Measurements from ENCODE around the gene TMEM259. TPM values are rescaled to one million over a fixed set of nuclear protein-coding genes. Genes with fewer than 3 reads are reported as not detected.

The TMEM259 gene
- total RNA-seq, 3 donors from 2014 or later, result 112 to 156 (median 153) TPM

GRCh38 chr19:1016647-1017114, 4.2 kb downstream of the TMEM259 start:
- peak overlapping the region in 1 of 3 donors; percentile 58 for H3K4me3 ChIP-seq
- H3K4me1 ChIP-seq, result peaks cover 16 to 46% of the 10 kb centered on the region in 2 donors
- no peak for DNase-seq (ENCODE audit: low spot score in 2 of 2)
- H3K36me3 ChIP-seq, result peaks cover 7% of the 10 kb centered on the region
- no peaks in the 10 kb centered on the region for H3K27me3 ChIP-seq
- no peaks in the 10 kb centered on the region for H3K9me3 ChIP-seq
- H3K27ac ChIP-seq, result peak overlapping the region in 1 of 2 donors; percentile 77
- TF ChIP-seq CTCF (IDR thresholded peaks at IDR 0.05) (no peak), POLR2AphosphoS5 (IDR thresholded peaks at IDR 0.05) (peak in 1 of 3 donors; percentile 40)
- intact Hi-C loops (cut with DNase I; ENCODE audit: low total_unique reads), result loop anchor here (10.0 kb wide), 1 partner anchor 208 kb away; no protein-coding TSS in a partner anchor

DNA sequence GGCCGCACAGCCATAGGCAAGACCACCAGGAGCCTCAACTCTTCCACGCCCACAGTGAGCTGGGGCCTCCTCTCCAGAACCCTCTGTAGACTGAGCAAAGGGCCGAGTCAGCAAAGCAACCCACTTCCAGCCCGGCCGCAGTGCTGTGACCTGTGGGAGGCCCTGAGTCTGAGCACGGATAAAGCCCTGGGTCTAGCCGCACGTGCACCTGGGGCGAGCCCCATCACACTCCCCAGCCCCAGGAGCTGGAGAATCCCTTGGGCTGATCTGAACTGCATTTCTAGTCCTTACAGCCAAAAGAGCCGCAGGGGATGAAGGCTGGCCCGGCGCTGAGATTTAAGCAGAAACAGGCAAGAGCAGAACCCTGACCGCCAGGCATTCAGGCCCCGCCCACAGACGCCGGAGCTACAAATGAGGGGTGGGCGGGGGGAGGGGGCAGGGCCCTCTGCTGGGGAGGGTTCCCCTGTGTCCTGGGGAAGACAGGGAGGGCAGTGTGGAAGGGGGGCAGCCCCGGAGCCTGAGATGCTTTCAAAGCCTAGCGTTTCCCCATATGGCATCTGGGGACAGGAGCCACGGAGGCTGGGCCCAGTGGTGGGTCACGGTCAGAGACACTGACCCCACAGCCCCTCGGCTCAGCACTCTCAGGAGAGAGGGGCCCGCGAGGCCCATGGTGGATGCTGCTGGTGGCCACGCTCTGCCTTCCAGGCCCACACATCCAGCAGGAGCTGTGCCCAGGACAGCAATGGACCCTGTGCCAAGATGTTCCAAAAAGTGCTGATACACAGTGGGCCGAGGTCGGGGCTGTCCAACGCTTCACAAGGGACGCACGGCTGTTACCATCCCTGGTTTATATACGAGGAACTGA, 4.9 kb downstream of the TMEM259 start:
- intact Hi-C loops (cut with DNase I; ENCODE audit: low total_unique reads), result loop anchor here (10.0 kb wide), 1 partner anchor 209 kb away; no protein-coding TSS in a partner anchor
- H3K36me3 ChIP-seq, result peaks cover 12% of the 10 kb centered on the region

GRCh38 chr19:1015061-1015781, 5.7 kb downstream of the TMEM259 start:
- H3K4me1 ChIP-seq, result peaks cover 16 to 46% of the 10 kb centered on the region in 2 donors
- intact Hi-C loops (cut with DNase I; ENCODE audit: low total_unique reads), result loop anchor here (10.0 kb wide), 1 partner anchor 210 kb away; no protein-coding TSS in a partner anchor
- H3K27ac ChIP-seq, result peak overlapping the region in 1 of 2 donors; percentile 77

More for the DNA sequence above, 4.9 kb downstream of the TMEM259 start:
- Histone ChIP-seq H3K9me3 (no peaks in the 10 kb centered on the region), H3K27me3 (no peaks in the 10 kb centered on the region), H3K4me1 (peaks cover 16 to 46% of the 10 kb centered on the region in 2 donors), H3K27ac (peak overlapping the region in 1 of 2 donors; percentile 77), H3K4me3 (peak overlapping the region in 1 of 3 donors; percentile 58)
- TF ChIP-seq POLR2A (IDR thresholded peaks at IDR 0.05) (no peak), CTCF (IDR thresholded peaks at IDR 0.05) (no peak), POLR2AphosphoS5 (IDR thresholded peaks at IDR 0.05) (no peak)
- no peak for DNase-seq (ENCODE audit: low spot score in 2 of 2)

GRCh38 chr19:1014161-1015060, 6.5 kb downstream of the TMEM259 start:
- Histone ChIP-seq H3K9me3 (no peaks in the 10 kb centered on the region), H3K27me3 (no peaks in the 10 kb centered on the region), H3K27ac (no peak overlapping the region), H3K36me3 (peaks cover 16% of the 10 kb centered on the region), H3K4me3 (no peak overlapping the region), H3K4me1 (peaks cover 16 to 39% of the 10 kb centered on the region in 2 donors)
- TF ChIP-seq POLR2AphosphoS5 (IDR thresholded peaks at IDR 0.05), result no peak
- DNase-seq (ENCODE audit: low spot score in 2 of 2), result no peak
- intact Hi-C loops (cut with DNase I; ENCODE audit: low total_unique reads), result loop anchor here (10.0 kb wide), 1 partner anchor 210 kb away; no protein-coding TSS in a partner anchor

More at GRCh38 chr19:1015061-1015781, 5.7 kb downstream of the TMEM259 start:
- no peaks in the 10 kb centered on the region for H3K9me3 ChIP-seq
- TF ChIP-seq POLR2AphosphoS5 (IDR thresholded peaks at IDR 0.05) (no peak), POLR2A (IDR thresholded peaks at IDR 0.05) (no peak), CTCF (IDR thresholded peaks at IDR 0.05) (no peak)
- H3K36me3 ChIP-seq, result peaks cover 15% of the 10 kb centered on the region
- peak overlapping the region in 1 of 3 donors; percentile 58 for H3K4me3 ChIP-seq
- no peaks in the 10 kb centered on the region for H3K27me3 ChIP-seq
- DNase-seq (ENCODE audit: low spot score in 2 of 2), result no peak

GRCh38 chr19:1013218-1013617, 7.7 kb downstream of the TMEM259 start:
- no peak for DNase-seq (ENCODE audit: low spot score in 2 of 2)
- intact Hi-C loops (cut with DNase I; ENCODE audit: low total_unique reads), result loop anchor here (10.0 kb wide), 1 partner anchor 212 kb away; no protein-coding TSS in a partner anchor
- peaks cover 16% of the 10 kb centered on the region for H3K36me3 ChIP-seq
- H3K27me3 ChIP-seq, result no peaks in the 10 kb centered on the region
- no peak for TF ChIP-seq POLR2AphosphoS5 (IDR thresholded peaks at IDR 0.05)
- TF ChIP-seq POLR2A (IDR thresholded peaks at IDR 0.05), result no peak
- no peak for TF ChIP-seq CTCF (IDR thresholded peaks at IDR 0.05)
- peaks cover 7 to 27% of the 10 kb centered on the region in 2 donors for H3K4me1 ChIP-seq
- H3K9me3 ChIP-seq, result no peaks in the 10 kb centered on the region
- no peak overlapping the region for H3K27ac ChIP-seq
- H3K4me3 ChIP-seq, result no peak overlapping the region
